OCI-LY3 (cell line): Measurements from ENCODE around the gene ITIH6.
A peak's percentile ranks its signal among the peaks of the same experiment; 100 is the strongest.

Experiments
- H2AFZ ChIP-seq: fragments of 200-600, 300-600 bp; shearing (Covaris generic); 2 replicates; pipeline ENCODE4 v1.6.0; 2014; ENCODE audit warnings: antibody characterized with exemption, low read depth, low read length
- H3K27ac ChIP-seq: fragments of 200-600, 300-600 bp; sonication (generic); 2 replicates; pipeline ENCODE4 v1.5.1; 2014; ENCODE audit warnings: mild to moderate bottlenecking, low read length, moderate library complexity, mixed read lengths
- H3K27me3 ChIP-seq: fragments of 200-600, 300-600 bp; sonication (generic); 2 replicates; pipeline ENCODE4 v1.6.1; 2014; ENCODE audit warnings: low read depth, low read length, mixed read lengths
- H3K36me3 ChIP-seq: fragments of 200-600, 300-600 bp; sonication (generic); replicated peaks from 2 replicates; pipeline ENCODE3; 2014; ENCODE audit warnings: low read depth, low read length, mixed read lengths
- H3K4me1 ChIP-seq: fragments of 300-600, 200-600 bp; sonication (generic); 2 replicates; pipeline ENCODE4 v1.6.1; 2014; ENCODE audit warnings: low read length, mixed read lengths
- H3K4me2 ChIP-seq: fragments of 200-600, 300-600 bp; sonication (generic); 2 replicates; pipeline ENCODE4 v1.6.1; 2014; ENCODE audit warnings: low read length, mixed read lengths
- H3K4me3 ChIP-seq: fragments of 300-600, 200-600 bp; sonication (generic); 2 replicates; pipeline ENCODE4 v1.5.1; 2014; ENCODE audit warnings: antibody characterized with exemption, mild to moderate bottlenecking, low read length, moderate library complexity
- H3K79me2 ChIP-seq: fragments of 300-600, 200-600 bp; shearing (Covaris generic); 2 replicates; pipeline ENCODE4 v1.6.1; 2014; ENCODE audit warnings: mild to moderate bottlenecking, low read length, mixed read lengths
- H3K9ac ChIP-seq: fragments of 300-600, 200-600 bp; shearing (Covaris generic); 2 replicates; pipeline ENCODE4 v1.6.0; 2014; ENCODE audit warnings: mild to moderate bottlenecking, low read length, moderate library complexity
- H3K9me3 ChIP-seq: fragments of 200-600, 300-600 bp; shearing (Covaris generic); 2 replicates; pipeline ENCODE4 v1.6.1; 2014; ENCODE audit warnings: low read length, mixed read lengths; ENCODE audit not compliant: insufficient read depth
- H4K20me1 ChIP-seq: fragments of 200-600, 300-600 bp; sonication (generic); 2 replicates; pipeline ENCODE4 v1.6.1; 2016; ENCODE audit warnings: low read length, mixed read lengths; ENCODE audit not compliant: insufficient read depth
- CTCF ChIP-seq: fragments of 200-600, 300-600 bp; sonication (generic); IDR thresholded peaks from 2 replicates; pipeline ENCODE4 v1.5.1; 2014; ENCODE audit warnings: antibody characterized with exemption, low read length, low read depth
- EZH2phosphoT487 ChIP-seq: fragments of 200-600 bp; shearing (Covaris generic); IDR thresholded peaks from 2 replicates; pipeline ENCODE4 v1.6.1; 2018; ENCODE audit warnings: antibody characterized with exemption, mixed run types, low read depth

ITIH6 gene

GRCh38 chrX:54758114-54759055 lies 39.7 kb downstream of the ITIH6 start:
- Histone ChIP-seq H3K9me3 (no peaks in the 10 kb centered on the region), H3K79me2 (no peaks in the 10 kb centered on the region), H3K9ac (no peak overlapping the region), H3K4me2 (no peak overlapping the region), H3K27me3 (no peaks in the 10 kb centered on the region), H3K4me3 (no peak overlapping the region), H3K36me3 (no peaks in the 10 kb centered on the region), H3K27ac (no peak overlapping the region), H3K4me1 (no peaks in the 10 kb centered on the region), H2AFZ (no peak overlapping the region), H4K20me1 (no peaks in the 10 kb centered on the region)
- no peak for TF ChIP-seq CTCF
- TF ChIP-seq EZH2phosphoT487: no peak

GRCh38 chrX:54754854-54755253 lies 43.2 kb downstream of the ITIH6 start:
- H3K9me3 ChIP-seq: no peaks in the 10 kb centered on the region
- no peaks in the 10 kb centered on the region for H3K36me3 ChIP-seq
- no peak overlapping the region for H3K9ac ChIP-seq
- no peaks in the 10 kb centered on the region for H4K20me1 ChIP-seq
- H3K4me3 ChIP-seq: no peak overlapping the region
- no peak overlapping the region for H3K27ac ChIP-seq
- TF ChIP-seq CTCF (no peak), EZH2phosphoT487 (no peak)
- H3K4me2 ChIP-seq: no peak overlapping the region
- H3K27me3 ChIP-seq: no peaks in the 10 kb centered on the region
- no peaks in the 10 kb centered on the region for H3K79me2 ChIP-seq
- H3K4me1 ChIP-seq: no peaks in the 10 kb centered on the region
- no peak overlapping the region for H2AFZ ChIP-seq

- no peak for TF ChIP-seq CTCF
- no peak for TF ChIP-seq EZH2phosphoT487
- Histone ChIP-seq H3K36me3 (no peaks in the 10 kb centered on the region), H3K27ac (0 out of 2 replicates have a peak overlapping the region, but pooled peaks have one; percentile 26), H3K4me3 (no peak overlapping the region), H3K9ac (no peak overlapping the region; the same call in 1 of the 2 replicates), H2AFZ (no peak overlapping the region), H3K4me2 (peak overlapping the region; percentile 75), H3K4me1 (peaks cover 18% of the 10 kb centered on the region), H3K79me2 (no peaks in the 10 kb centered on the region), H4K20me1 (no peaks in the 10 kb centered on the region), H3K27me3 (no peaks in the 10 kb centered on the region), H3K9me3 (no peaks in the 10 kb centered on the region)
Observed at GRCh38 chrX:54748626-54749025, 49.4 kb downstream of the ITIH6 start.

- H4K20me1 ChIP-seq: no peaks in the 10 kb centered on the region
- peak overlapping the region; percentile 27; the same call in 1 of the 2 replicates for H3K9ac ChIP-seq
- TF ChIP-seq EZH2phosphoT487: no peak
- no peak for TF ChIP-seq CTCF
- peaks cover 18% of the 10 kb centered on the region for H3K4me1 ChIP-seq
- H3K27ac ChIP-seq: peak overlapping the region; percentile 61
- H3K9me3 ChIP-seq: no peaks in the 10 kb centered on the region
- H3K4me2 ChIP-seq: peak overlapping the region; percentile 75
- H3K4me3 ChIP-seq: peak overlapping the region; percentile 49
- H3K79me2 ChIP-seq: no peaks in the 10 kb centered on the region
- no peaks in the 10 kb centered on the region for H3K27me3 ChIP-seq
- peak overlapping the region; percentile 81 for H2AFZ ChIP-seq
- no peaks in the 10 kb centered on the region for H3K36me3 ChIP-seq
Observed at GRCh38 chrX:54747733-54748393, 50.2 kb downstream of the ITIH6 start.
